ENCODE results near the gene KCNQ5. TPM values are rescaled to one million over a fixed set of nuclear protein-coding genes. Genes with fewer than 3 reads are reported as not detected.

KCNQ5 gene
- total RNA-seq, 3 donors from 2014 or later (not counting 1 experiment from before 2014, with no cell fraction given) = 8.2 to 9.7 (median 8.7) TPM

GRCh38 chr6:72617721-72618120 lies 4.1 kb upstream of the KCNQ5 start:
- H3K9me3 ChIP-seq (ENCODE audit: control insufficient read depth, insufficient read depth, low read length) = no peaks in the 10 kb centered on the region
- H3K27ac Mint-ChIP-seq = no peak overlapping the region
- no peaks in the 10 kb centered on the region for H3K36me3 Mint-ChIP-seq
- no peaks in the 10 kb centered on the region for H3K27me3 ChIP-seq (ENCODE audit: control insufficient read depth, insufficient read depth, low read length)
- H3K4me1 ChIP-seq (ENCODE audit: control insufficient read depth, insufficient read depth, low read length) = peaks cover 29% of the 10 kb centered on the region
- no peaks in the 10 kb centered on the region for H3K27me3 Mint-ChIP-seq (ENCODE audit: low read depth in 2 of 2)
- H3K4me3 Mint-ChIP-seq = no peak overlapping the region
- H3K4me1 Mint-ChIP-seq = peaks cover 24 to 42% of the 10 kb centered on the region in 2 donors
- intact Hi-C loops (cut with micrococcal nuclease) = loop anchor here (2.0 kb wide), 1 partner anchor 563 kb away; no protein-coding TSS in a partner anchor
- ATAC-seq (no peak), DNase-seq (no peak)
- TF ChIP-seq CTCF (IDR thresholded peaks at IDR 0.05) = no peak
- WGBS (ENCODE audit: insufficient coverage) = 96% methylated on average over 3 of the region's 3 CpGs
- no peaks in the 10 kb centered on the region for H3K9me3 Mint-ChIP-seq
- H3K4me3 ChIP-seq (ENCODE audit: low read length) = no peak overlapping the region
- H3K36me3 ChIP-seq (ENCODE audit: control insufficient read depth, insufficient read depth, low read length) = no peaks in the 10 kb centered on the region
- no peak overlapping the region for H3K27ac ChIP-seq (ENCODE audit: low read length)

GRCh38 chr6:72619883-72620696 lies 1.8 kb upstream of the KCNQ5 start:
- Mint-ChIP-seq H3K27ac (peak overlapping the region; percentile 68 to 85), H3K4me3 (peak overlapping the region; percentile 91), H3K27me3 (ENCODE audit: low read depth in 2 of 2) (no peaks in the 10 kb centered on the region), H3K36me3 (no peaks in the 10 kb centered on the region), H3K9me3 (no peaks in the 10 kb centered on the region), H3K4me1 (peaks cover 38 to 53% of the 10 kb centered on the region in 2 donors)
- H3K27ac ChIP-seq (ENCODE audit: low read length) = peak overlapping the region; percentile 12
- ATAC-seq = peak; percentile 66 to 82 (median 67)
- WGBS (ENCODE audit: insufficient coverage) = 3% methylated on average over 31 of the region's 31 CpGs
- DNase-seq = peak; percentile 44 to 83
- no peak for TF ChIP-seq CTCF (IDR thresholded peaks at IDR 0.05)
- no peaks in the 10 kb centered on the region for H3K9me3 ChIP-seq (ENCODE audit: control insufficient read depth, insufficient read depth, low read length)
- H3K4me3 ChIP-seq (ENCODE audit: low read length) = peak overlapping the region; percentile 25
- no peaks in the 10 kb centered on the region for H3K36me3 ChIP-seq (ENCODE audit: control insufficient read depth, insufficient read depth, low read length)
- H3K4me1 ChIP-seq (ENCODE audit: control insufficient read depth, insufficient read depth, low read length) = peaks cover 35% of the 10 kb centered on the region
- intact Hi-C loops (cut with micrococcal nuclease) = no loop called here
- no peaks in the 10 kb centered on the region for H3K27me3 ChIP-seq (ENCODE audit: control insufficient read depth, insufficient read depth, low read length)

GRCh38 chr6:72620871-72621290 lies 983 bp upstream of the KCNQ5 start:
- no peak for TF ChIP-seq CTCF (IDR thresholded peaks at IDR 0.05)
- H3K9me3 Mint-ChIP-seq = no peaks in the 10 kb centered on the region
- Histone ChIP-seq H3K4me1 (ENCODE audit: control insufficient read depth, insufficient read depth, low read length) (peaks cover 35% of the 10 kb centered on the region), H3K4me3 (ENCODE audit: low read length) (peak overlapping the region; percentile 58), H3K27ac (ENCODE audit: low read length) (no peak overlapping the region), H3K9me3 (ENCODE audit: control insufficient read depth, insufficient read depth, low read length) (no peaks in the 10 kb centered on the region), H3K27me3 (ENCODE audit: control insufficient read depth, insufficient read depth, low read length) (no peaks in the 10 kb centered on the region), H3K36me3 (ENCODE audit: control insufficient read depth, insufficient read depth, low read length) (no peaks in the 10 kb centered on the region)
- peak overlapping the region; percentile 91 for H3K4me3 Mint-ChIP-seq
- intact Hi-C loops (cut with micrococcal nuclease) = no loop called here
- DNase-seq (peak in 1 of 2 donors; percentile 31), ATAC-seq (no peak)
- peaks cover 43 to 55% of the 10 kb centered on the region in 2 donors for H3K4me1 Mint-ChIP-seq
- H3K27me3 Mint-ChIP-seq (ENCODE audit: low read depth in 2 of 2) = no peaks in the 10 kb centered on the region
- no peaks in the 10 kb centered on the region for H3K36me3 Mint-ChIP-seq
- WGBS (ENCODE audit: insufficient coverage) = 14% methylated on average over 21 of the region's 21 CpGs
- H3K27ac Mint-ChIP-seq = peak overlapping the region; percentile 68 to 85
